ENCODE data around the gene GET4.
"Not testable (repeated sequence)": the region's sequence is repeated elsewhere in the genome, so short reads cannot be mapped to it uniquely, and the experiment has no call there.

The GET4 gene

DNA sequence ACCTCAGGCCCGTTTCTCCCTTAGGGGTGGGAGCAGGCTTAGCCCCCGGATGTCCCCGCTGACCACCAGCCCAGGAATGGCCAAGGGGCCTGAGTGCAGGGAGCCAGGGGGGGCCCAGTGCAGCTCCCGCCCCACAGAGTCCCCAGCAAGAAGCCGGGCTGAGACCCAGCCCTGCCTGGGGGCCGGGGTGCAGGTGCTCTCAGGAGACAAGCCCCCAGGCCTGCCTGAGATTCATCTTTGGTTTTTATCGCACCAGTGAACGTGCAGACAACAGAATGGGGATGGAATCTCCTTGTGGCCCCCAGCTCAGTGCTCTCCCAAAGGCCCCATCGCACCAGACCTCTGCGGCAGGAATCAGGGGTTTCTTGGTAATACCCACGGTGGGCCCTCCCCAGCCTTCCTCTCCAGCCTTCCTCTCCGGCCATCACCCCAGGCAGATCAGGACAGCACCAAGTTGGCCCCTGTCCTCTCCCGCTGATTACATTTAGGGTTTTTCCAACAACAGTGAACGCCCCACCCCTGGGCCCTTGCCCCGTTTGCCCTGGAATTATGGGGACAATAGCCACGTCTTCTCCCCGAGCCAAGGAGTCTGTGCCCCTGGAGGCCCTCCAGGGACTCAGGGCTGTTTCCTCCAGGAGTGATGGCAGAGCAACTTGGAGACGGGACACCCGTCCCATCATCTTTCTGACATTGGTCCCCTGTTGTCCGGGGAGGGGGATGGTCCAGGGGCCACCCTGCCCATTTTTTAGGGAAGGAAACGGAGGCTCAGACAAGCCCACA lies 55.7 kb downstream of the GET4 start:
- no peak for DNase-seq

DNA sequence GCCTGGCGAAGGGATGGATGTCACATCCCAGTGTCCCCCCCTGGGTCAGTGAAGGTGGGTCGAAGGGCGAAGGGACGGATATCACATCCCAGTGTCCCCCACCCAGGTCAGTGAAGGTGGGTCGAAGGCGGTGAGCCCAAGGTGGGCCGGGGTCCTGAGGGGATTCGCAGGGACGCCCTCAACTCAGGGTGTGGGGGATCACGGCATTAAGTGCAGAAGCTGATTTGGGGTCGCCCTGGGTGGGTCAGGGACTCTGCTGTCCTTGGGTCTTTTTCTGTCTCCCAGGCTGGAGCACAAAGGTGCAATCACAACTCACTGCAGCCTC lies 56.3 kb downstream of the GET4 start:
- DNase-seq: no peak

DNA sequence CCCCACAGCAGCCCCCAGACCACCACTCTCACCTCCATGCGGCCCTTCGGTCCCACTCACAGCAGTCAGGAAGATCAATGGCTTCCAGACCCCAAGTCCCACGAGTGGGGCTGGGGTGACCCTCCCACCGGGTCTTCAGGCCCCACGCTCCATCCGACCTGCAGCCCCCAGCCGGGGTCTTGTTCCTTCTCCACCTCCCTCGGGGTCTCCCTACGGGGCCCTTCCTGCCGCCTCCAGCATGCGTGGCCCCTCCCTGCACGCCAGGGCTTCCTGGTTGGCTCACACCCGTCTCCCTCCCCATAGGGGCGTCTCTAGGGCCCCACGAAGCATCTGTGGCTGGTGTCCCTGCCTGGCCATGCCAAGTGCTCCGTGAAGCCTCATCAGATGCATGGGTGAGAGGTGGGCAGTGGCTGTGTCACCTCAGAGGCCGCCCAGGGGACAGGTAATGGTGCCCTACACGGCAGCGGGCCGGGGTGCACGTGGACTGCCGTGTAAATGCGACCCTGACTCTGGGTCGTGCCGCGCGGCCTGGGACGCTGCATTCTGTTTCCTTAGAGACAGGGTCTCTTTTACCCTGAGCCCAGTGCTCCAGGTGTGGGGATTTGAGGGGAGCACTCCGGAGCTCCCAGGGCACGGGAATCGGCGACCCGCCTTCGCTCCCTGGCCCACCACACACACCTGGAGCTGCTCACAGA lies 58.3 kb downstream of the GET4 start:
- no peak for DNase-seq

DNA sequence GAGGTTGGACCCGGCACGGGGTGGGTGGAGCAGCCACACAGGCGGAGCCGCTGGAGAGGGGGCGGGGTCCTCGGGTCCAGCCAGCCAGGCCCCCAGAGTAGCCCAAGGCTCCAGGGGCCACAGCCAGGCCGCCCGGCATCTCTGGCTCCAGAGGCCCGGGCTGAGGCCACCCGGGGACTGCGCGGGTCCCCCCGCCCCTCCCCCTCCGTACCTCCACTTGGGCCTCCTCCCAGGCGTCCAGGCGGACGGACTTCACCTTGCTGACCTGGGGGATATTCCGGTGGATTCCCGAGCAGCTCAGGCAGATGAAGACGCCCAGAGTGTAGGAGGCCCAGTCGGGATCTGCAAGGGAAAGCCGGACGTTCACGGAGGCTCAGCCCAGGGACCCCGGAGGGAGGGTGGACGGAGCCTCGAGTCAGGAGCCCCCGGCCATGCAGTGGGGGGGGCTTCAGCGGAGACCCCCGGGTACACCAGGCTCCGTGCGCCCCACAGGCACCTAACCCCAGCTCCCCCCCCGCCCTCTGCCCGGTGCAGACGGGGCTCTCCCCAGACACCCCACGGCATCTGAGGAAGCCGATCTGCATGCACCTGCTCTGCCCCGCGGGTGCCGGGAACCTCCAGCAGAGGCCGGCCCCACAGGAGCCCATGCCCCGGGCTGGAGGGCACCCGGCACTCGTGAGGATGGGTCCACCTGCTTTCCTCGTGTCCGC lies 59.0 kb downstream of the GET4 start:
- no peak for DNase-seq

DNA sequence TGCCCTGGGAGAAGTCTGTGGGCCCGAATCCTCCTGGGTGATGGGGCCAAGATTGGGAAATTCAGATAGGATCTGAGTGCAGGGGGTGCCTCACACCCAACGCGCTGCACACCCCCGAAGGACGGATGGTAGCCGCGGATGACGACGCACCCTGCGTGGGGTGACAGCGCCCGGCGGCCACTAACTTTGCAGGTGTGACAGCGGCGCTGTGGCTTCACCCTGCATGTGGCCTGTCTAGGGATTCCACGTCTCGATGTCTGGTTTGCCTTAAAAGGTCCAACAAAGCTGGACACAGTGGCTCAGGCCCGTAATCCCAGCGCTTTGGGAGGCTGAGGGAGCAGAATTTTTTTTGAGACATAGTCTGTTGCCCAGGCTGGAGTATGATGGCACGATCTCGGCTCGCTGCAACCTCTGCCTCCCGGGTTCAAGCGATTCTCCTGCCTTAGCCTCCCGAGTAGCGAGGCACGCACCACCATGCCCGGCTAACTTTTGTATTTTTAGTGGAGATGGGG lies 59.6 kb downstream of the GET4 start:
- DNase-seq: no peak

DNA sequence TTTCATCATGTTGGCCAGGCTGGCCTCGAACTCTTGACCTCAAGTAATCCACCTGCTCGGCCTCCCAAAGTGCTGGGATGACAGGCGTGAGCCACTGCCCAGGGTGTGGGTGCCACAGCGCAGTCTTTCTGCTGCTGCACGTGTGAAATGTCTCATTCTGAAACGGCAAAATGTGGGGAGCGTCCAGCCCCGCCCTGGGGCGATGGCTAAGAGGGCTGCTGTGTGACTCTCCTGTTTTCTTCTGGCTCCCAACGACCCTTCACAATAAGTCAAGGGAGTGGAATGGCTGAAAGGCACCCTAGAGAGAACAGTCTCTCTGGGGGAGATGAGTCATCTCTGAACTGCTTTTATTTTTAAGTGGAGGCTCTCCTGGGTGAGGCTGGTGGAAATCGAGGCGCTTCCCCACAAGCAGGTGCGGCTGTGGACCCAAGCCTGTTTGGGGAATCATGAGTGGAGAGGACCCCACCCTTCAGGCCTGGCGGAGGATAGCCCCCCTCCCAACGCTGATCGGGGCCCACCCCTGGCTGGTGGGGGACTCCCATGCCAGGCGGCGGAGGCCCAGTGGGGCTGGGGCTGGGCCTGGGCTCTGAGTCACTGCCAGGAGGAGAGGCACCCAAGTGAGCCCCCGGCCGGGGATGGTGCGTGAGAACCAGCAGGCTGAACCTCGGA lies 60.2 kb downstream of the GET4 start:
- no peak for DNase-seq

DNA sequence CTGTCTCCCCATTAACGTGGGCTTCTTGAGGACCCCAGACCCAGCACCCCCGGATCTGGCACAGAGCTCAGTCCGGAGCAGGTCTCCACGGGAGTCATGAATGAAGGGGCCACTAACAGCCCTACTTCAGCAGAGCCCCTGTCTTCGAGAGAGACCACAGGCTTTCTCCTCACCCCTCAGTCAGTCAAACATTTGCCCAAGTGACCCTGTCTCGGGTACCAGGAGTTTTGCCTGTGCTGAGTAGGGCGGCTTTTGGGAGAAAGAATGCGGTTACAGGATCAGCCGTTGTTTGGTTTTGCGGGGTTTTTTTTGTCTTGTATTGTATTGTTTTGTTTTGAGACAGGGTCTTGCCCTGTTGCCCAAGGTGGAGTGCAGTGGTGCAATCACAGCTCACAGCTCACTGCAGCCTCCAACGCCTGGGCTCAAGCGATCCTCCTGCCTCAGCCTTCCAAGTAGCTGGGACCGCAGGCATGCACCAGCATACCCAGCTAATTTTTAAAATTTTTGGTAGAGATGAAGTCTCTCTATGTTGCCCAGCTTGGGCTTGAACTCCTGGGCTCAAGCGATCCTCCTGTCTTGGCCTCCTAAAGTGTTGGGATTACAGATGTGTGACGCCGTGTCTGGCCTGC lies 61.6 kb downstream of the GET4 start:
- no peak for DNase-seq

DNA sequence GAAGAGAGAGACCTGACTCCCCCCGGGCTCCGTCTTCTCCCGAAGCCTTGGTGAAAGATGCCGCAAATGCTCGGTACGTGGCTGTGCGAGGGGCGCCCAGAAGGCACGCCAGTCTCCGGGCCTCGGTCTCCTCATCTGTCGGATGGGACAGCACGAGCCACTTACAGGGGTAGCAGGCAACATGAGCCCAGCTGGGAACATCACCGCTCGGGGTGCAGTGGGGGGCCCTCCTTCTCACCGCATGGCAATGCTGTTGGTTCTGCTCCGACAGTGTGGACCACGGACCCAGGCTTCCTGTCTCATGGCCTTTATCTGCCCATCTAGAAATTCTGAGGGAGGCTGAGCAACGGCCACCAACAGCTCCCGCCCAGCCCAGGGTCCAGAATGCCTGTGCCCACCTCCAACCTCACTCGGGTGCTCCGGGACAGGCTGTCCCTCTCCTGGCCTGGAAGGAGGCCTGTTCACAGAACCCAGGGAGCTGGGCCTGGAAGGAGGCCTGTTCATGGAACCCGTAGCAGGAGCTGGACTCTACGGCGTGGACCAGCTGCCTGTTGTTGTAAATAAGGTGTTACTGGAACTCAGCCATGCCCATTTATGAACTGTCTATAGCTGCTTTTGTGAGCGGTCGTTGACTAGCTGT lies 62.3 kb downstream of the GET4 start:
- no peak for DNase-seq

DNA sequence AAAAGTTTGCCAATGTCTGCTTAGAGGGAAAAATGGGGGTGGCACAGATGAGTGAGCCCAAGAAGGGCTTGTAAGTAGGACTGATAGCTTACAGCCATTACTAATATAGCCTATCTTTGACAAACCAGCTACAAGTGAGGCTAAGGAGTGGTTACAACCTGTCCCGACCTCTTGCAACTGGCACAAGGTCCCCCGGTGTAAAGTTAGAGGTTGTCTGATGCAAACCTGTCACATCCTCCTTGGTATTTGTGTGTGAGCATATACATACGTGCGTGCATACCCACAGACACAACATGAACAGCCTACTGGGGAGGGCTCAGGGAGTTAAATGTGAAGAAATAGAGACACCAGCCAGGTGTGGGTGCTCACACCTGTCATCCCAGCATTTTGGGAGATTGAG lies 63.5 kb downstream of the GET4 start:
- no peak for DNase-seq

DNA sequence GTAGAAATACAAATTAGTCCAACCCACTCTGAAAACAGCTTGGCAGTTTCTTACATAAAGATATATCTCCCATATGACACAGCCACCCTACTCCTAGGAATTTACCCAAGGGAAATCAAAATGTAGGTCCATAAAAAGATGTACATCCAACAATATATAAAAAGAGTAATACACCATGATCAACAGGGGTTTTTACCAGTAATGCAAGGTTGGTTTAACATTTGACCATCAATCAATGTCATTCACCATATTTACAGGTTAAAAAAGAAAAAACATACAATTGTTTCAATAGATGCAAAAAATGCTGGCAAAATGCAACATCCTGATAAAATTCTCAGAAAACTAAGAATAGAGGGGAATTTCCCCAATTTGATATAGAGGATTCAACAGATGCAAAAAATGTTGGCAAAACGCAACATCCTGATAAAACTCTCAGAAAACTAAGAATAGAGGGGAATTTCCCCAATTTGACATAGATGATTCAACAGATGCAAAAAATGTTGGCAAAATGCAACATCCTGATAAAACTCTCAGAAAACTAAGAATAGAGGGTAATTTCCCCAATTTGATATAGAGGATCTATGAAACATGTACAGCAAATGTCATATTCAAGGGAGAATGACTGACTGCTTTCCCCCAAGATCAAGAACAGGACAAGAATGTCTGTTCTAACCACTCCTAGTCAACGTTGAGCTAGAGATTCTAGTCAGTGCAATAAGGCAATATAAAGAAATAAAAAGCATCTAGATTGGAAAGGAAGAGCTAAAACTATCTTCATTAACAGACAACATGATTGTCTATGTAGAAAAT lies 64.5 kb downstream of the GET4 start:
- no peak for DNase-seq

DNA sequence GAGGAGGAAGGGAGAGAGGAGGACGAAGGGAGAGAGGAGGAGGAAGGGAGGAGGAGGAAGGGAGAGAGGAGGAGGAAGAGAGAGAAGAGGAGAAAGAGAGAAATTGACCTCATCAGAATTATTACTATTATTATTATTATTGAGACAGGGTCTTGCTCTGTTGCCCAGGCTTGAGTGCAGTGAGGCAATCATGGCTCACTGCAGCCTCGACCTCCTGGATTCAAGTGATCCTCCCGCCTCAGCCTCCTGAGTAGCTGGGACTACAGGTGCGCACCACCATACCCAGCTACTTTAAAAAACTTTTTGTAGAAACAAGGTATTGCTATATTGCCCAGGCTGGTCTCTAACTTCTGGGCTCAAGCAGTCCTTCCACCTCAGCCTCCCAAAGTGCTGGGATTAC lies 67.4 kb downstream of the GET4 start:
- DNase-seq: not testable (repeated sequence)

DNA sequence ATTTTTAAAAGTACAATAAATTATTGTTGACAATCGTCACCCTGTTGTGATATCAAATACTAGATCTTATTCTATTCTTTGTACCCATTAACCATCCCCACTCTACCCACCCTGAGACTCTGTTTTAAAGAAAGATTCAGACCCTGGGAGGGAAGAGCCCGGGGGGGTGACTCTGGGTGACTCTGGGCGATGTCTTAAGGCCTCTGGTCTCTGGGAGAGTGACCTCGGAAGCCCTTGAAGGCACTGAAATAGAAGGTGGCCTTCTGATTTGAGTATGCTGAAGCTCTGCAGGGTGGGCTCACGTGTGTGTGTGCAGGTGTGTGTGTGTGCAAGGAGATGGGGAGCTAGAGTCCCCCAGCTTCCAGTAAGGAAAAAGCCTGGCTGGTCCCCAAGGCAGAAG lies 68.4 kb downstream of the GET4 start:
- DNase-seq: no peak

DNA sequence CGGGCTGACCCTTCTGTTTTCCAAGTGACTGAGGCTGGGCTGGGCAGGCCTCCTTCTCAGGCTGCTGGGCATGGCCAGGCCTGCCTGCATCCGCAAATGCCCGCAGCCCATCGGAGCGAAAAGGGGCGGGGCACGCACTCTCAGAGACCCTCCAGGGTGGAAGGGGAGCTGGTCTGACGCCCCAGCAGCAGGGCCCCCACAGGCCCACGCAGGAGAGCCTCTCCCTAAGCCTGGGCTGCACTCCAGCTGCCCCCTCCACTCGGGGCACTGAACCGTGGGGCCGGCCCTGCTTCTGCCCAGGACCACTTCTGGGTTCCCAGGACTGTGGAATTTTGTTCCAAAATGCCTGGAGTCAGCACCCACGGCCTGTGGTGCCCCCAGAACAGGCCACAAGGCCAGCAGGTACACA lies 68.8 kb downstream of the GET4 start:
- DNase-seq: no peak

DNA sequence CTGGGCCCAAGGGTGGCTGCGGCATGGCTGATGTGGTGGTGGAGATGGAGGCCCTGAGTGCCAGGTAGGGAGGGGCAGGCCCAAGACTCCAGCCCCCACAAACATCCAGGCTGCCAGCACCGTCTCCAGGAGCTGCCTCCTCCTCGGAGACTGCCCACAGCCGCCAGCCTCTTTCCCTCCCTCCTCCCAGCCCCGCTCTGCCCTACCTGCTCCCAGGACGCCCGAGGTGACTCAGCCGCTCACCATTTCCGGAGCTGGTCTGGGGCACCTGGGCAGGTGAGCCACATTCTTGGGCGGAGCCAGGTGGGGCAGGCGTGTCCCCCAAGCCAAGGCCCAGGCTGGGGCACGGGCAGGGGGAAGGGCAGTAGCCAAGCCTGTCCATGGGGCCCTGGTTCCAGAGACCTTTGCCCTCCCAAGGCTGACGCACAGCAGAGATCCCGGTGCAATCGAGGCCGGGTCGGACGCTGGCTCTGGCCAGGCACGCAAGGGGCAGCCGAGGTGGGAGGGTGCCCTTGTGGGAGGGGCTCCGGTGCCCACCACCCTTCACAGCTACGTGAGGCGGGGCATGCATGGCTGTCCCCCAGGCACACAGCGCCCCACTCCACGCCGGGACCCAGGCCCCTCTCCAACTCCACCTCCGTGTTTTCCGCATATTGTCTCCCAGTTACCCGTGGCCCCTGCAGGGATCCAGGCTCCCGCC lies 69.4 kb downstream of the GET4 start:
- no peak for DNase-seq
